Measurements from ENCODE around the gene QTRT2.

QTRT2 gene

GRCh38 chr3:114034787-114035545 lies 21.6 kb upstream of the QTRT2 start:
- H3K4me3 ChIP-seq (ENCODE audit: low read depth, low read length) = no peak overlapping the region
- no peak overlapping the region for H3K27ac ChIP-seq
- DNase-seq = no peak

DNA sequence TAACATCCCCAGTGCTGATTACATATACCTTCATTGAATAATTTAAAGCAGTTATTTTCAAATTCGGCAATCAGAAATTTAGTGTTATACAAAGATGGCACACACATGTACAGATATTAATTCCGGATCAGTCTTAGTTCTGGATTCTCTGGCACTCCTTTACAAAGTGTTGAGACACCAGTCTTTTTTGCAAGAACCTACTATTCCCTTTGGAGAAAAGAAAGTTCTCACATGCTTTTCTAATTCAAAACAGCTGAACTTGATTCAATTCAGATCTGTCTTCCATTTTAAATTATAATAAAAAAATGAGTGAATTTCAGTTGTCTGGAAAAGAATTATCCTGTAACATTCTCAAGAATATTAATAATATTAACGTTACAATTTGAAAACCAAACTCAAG lies 20.6 kb upstream of the QTRT2 start:
- no peaks in the 10 kb centered on the region for H3K36me3 ChIP-seq
- TF ChIP-seq, protein P1, sequence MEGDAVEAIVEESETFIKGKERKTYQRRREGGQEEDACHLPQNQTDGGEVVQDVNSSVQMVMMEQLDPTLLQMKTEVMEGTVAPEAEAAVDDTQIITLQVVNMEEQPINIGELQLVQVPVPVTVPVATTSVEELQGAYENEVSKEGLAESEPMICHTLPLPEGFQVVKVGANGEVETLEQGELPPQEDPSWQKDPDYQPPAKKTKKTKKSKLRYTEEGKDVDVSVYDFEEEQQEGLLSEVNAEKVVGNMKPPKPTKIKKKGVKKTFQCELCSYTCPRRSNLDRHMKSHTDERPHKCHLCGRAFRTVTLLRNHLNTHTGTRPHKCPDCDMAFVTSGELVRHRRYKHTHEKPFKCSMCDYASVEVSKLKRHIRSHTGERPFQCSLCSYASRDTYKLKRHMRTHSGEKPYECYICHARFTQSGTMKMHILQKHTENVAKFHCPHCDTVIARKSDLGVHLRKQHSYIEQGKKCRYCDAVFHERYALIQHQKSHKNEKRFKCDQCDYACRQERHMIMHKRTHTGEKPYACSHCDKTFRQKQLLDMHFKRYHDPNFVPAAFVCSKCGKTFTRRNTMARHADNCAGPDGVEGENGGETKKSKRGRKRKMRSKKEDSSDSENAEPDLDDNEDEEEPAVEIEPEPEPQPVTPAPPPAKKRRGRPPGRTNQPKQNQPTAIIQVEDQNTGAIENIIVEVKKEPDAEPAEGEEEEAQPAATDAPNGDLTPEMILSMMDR (IDR thresholded peaks at IDR 0.05; ENCODE audit: low read depth, low read length) = no peak
- H3K9me3 ChIP-seq (ENCODE audit: severe bottlenecking) = no peaks in the 10 kb centered on the region
- H3K27ac ChIP-seq = no peak overlapping the region
- no peaks in the 10 kb centered on the region for H3K27me3 ChIP-seq (ENCODE audit: insufficient read depth, low read depth, severe bottlenecking)
- no peak overlapping the region for H3K4me3 ChIP-seq (ENCODE audit: low read depth, low read length)
- DNase-seq = no peak

More at GRCh38 chr3:114034787-114035545, 21.6 kb upstream of the QTRT2 start:
- Histone ChIP-seq H3K9me3 (ENCODE audit: severe bottlenecking) (no peaks in the 10 kb centered on the region), H3K36me3 (no peaks in the 10 kb centered on the region), H3K27me3 (ENCODE audit: insufficient read depth, low read depth, severe bottlenecking) (no peaks in the 10 kb centered on the region)
- TF ChIP-seq, protein P1 (IDR thresholded peaks at IDR 0.05; ENCODE audit: low read depth, low read length) = no peak

DNA sequence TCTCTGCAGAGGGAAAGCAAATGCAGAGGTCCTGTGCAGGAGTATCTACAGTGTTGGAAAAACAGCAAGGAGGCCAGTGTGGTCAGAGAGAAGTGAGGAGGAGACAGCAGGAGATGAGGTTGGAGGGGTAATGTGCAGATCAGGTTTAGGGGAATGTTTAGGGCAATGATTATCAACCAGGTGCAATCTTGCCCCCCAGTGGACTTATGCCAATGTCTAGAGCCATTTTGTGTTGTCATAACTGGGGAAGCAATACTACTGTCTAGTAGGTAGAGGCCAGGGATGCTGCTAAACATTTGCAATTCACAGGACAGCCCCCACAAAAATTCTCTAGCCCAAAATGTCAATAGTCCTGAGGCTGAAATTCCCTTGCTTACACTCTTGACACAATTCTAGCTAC lies 13.3 kb upstream of the QTRT2 start:
- TF ChIP-seq, protein P1 (IDR thresholded peaks at IDR 0.05; ENCODE audit: low read depth, low read length) = no peak
- Histone ChIP-seq H3K27me3 (ENCODE audit: insufficient read depth, low read depth, severe bottlenecking) (no peaks in the 10 kb centered on the region), H3K27ac (no peak overlapping the region), H3K9me3 (ENCODE audit: severe bottlenecking) (no peaks in the 10 kb centered on the region), H3K4me3 (ENCODE audit: low read depth, low read length) (no peak overlapping the region), H3K36me3 (no peaks in the 10 kb centered on the region)
- DNase-seq = no peak

GRCh38 chr3:114052216-114052615 lies 4.3 kb upstream of the QTRT2 start:
- Histone ChIP-seq H3K4me3 (ENCODE audit: low read depth, low read length) (no peak overlapping the region), H3K9me3 (ENCODE audit: severe bottlenecking) (no peaks in the 10 kb centered on the region), H3K36me3 (no peaks in the 10 kb centered on the region), H3K27me3 (ENCODE audit: insufficient read depth, low read depth, severe bottlenecking) (no peaks in the 10 kb centered on the region), H3K27ac (no peak overlapping the region)
- no peak for DNase-seq
- TF ChIP-seq, protein P1 (IDR thresholded peaks at IDR 0.05; ENCODE audit: low read depth, low read length) = no peak

- H3K27me3 ChIP-seq (ENCODE audit: insufficient read depth, low read depth, severe bottlenecking) = no peaks in the 10 kb centered on the region
- TF ChIP-seq, protein P1 (IDR thresholded peaks at IDR 0.05; ENCODE audit: low read depth, low read length) = no peak
- peak overlapping the region; percentile 78 for H3K27ac ChIP-seq
- H3K9me3 ChIP-seq (ENCODE audit: severe bottlenecking) = no peaks in the 10 kb centered on the region
- H3K36me3 ChIP-seq = peaks cover 2% of the 10 kb centered on the region
- peak overlapping the region; percentile 80 for H3K4me3 ChIP-seq (ENCODE audit: low read depth, low read length)
- peak; percentile 69 for DNase-seq
Measured at GRCh38 chr3:114057011-114057347, 442 bp downstream of the QTRT2 start.

DNA sequence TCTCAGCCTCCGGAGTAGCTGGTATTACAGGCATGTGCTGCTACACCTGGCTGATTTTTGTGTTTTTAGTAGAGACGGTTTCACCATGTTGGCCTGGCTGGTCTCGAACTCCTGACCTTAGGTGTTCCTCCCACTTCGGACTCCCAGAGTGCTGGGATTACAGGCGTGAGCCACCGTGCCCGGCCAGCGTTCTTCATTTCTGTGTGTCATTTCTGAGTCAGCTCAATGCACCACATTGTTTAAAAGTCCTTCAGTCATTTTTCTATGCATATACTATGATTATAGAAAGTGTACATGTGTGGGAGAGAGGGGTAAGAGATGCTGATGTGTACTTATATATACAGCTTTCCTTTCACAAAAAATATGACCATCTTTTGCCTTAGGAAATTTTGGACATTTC lies 2.1 kb downstream of the QTRT2 start:
- no peaks in the 10 kb centered on the region for H3K9me3 ChIP-seq (ENCODE audit: severe bottlenecking)
- H3K4me3 ChIP-seq (ENCODE audit: low read depth, low read length) = 0 out of 2 replicates have a peak overlapping the region, but pooled peaks have one; percentile 16

More for the DNA sequence above, 2.1 kb downstream of the QTRT2 start:
- Histone ChIP-seq H3K27me3 (ENCODE audit: insufficient read depth, low read depth, severe bottlenecking) (no peaks in the 10 kb centered on the region), H3K27ac (peak overlapping the region; percentile 25), H3K36me3 (peaks cover 2% of the 10 kb centered on the region)
- DNase-seq = no peak
- TF ChIP-seq, protein P1 (IDR thresholded peaks at IDR 0.05; ENCODE audit: low read depth, low read length) = no peak
